Panc1 (cell line): Measurements from ENCODE around the gene ADGRV1. TPM values are rescaled to one million over a fixed set of nuclear protein-coding genes. Genes with fewer than 3 reads are reported as not detected.

Experiments
- ATAC-seq: fragments of 200-7000 bp; cut with Tn5 transposase; 2 replicates; pipeline ENCODE4 v1.9.1; 2020; ENCODE audit warnings: mild to moderate bottlenecking, moderate library complexity
- BruUV-seq: library from RNA; stranded (reverse); fragments of 400-500 nt; replicated peaks from 2 replicates; lab custom pipeline; 2021; lab: Mats Ljungman, UMichigan
- CTCF ChIA-PET: fragments of 300-600 bp; sonication (Branson Sonifier 250); formaldehyde crosslinking; loops from one replicate; lab custom pipeline; 2022; ENCODE audit warnings: antibody characterized with exemption; lab: Charles Lee
- POLR2A ChIA-PET: fragments of 300-600 bp; sonication (Branson Sonifier 250); formaldehyde crosslinking; loops from one replicate; lab custom pipeline; 2022; ENCODE audit warnings: antibody characterized with exemption; lab: Charles Lee
- DNase-seq: peaks from one replicate; pipeline ENCODE4 v3.0.0-alpha.2; 2010; ENCODE audit warnings: low read depth, low spot score
- H3K27ac ChIP-seq: 2 replicates; pipeline ENCODE4 v1.5.1; 2011; ENCODE audit warnings: mild to moderate bottlenecking, low read length, inconsistent platforms
- H3K27me3 ChIP-seq: fragments of 200-500 bp; sonication (Bioruptor generic); 2 replicates; pipeline ENCODE4 v1.6.0; 2014; ENCODE audit warnings: low read length, inconsistent platforms; ENCODE audit not compliant: control insufficient read depth, insufficient read depth
- H3K36me3 ChIP-seq: fragments of 200-500 bp; sonication (Bioruptor generic); 2 replicates; pipeline ENCODE4 v1.5.1; 2014; ENCODE audit warnings: inconsistent platforms, mild to moderate bottlenecking, low read length, moderate library complexity; ENCODE audit not compliant: control insufficient read depth, insufficient read depth
- H3K4me1 ChIP-seq: 2 replicates; pipeline ENCODE4 v1.5.1; 2011; ENCODE audit warnings: inconsistent platforms, mild to moderate bottlenecking, low read length, moderate library complexity; ENCODE audit not compliant: control insufficient read depth, insufficient read depth
- H3K4me3 ChIP-seq, 2 experiments: 2 replicates each; pipeline ENCODE4 v1.5.1; 2011 to 2012; ENCODE audit warnings: low read depth in 2 of 2, low read length in 2 of 2, mild to moderate bottlenecking in 2 of 2, inconsistent platforms in 1 of 2, moderate library complexity in 1 of 2
- H3K9me3 ChIP-seq: fragments of 200-500 bp; sonication (Bioruptor generic); 2 replicates; pipeline ENCODE4 v1.5.1; 2014; ENCODE audit warnings: low read depth, mild to moderate bottlenecking, inconsistent platforms, low read length, moderate library complexity; ENCODE audit not compliant: control insufficient read depth, insufficient read depth
- CTCF ChIP-seq: fragments of 450-650 bp; IDR thresholded peaks from 2 replicates; pipeline ENCODE4 v1.5.1; 2017; ENCODE audit warnings: mild to moderate bottlenecking
- POLR2AphosphoS5 ChIP-seq: IDR thresholded peaks from 2 replicates; pipeline ENCODE4 v1.6.1; 2012; ENCODE audit warnings: mild to moderate bottlenecking, low read depth, low read length, moderate library complexity
- REST ChIP-seq, 2 experiments: IDR thresholded peaks; 2 replicates each; pipeline ENCODE4 v1.6.1; 2011 to 2012; ENCODE audit warnings: low read depth in 2 of 2, control low read depth in 1 of 2, low read length in 1 of 2, mild to moderate bottlenecking in 1 of 2, moderate library complexity in 1 of 2; ENCODE audit not compliant: insufficient read depth in 1 of 2
- SIN3A ChIP-seq: IDR thresholded peaks from 2 replicates; pipeline ENCODE4 v1.6.1; 2012; ENCODE audit warnings: low read depth, mild to moderate bottlenecking, low read length, moderate library complexity, borderline replicate concordance; ENCODE audit not compliant: insufficient read depth
- TCF7L2 ChIP-seq: IDR thresholded peaks from 2 replicates; pipeline ENCODE4 v1.6.1; 2011; ENCODE audit warnings: mild to moderate bottlenecking, low read depth, low read length, inconsistent platforms
- in situ Hi-C: cut with HindIII; loops from 2 replicates; pipeline ENCODE4 v1.10.0; 2016; ENCODE audit warnings: low sequenced_read_pairs, low pct_unique_long_range_greater_than_20kb
- intact Hi-C: fragments of 100-400 bp; cut with micrococcal nuclease; formaldehyde crosslinking; loops from one replicate; pipeline ENCODE4 v1.10.0; 2022; ENCODE audit not compliant: unreplicated experiment
- total RNA-seq: library from RNA; stranded (reverse); gene quantifications from one replicate; pipeline ENCODE4 v1.2.1, GENCODE V29; 2021; ENCODE audit not compliant: unreplicated experiment

Gene ADGRV1
- total RNA-seq, 1 experiment from 2014 or later, result 0.49 TPM

- in situ Hi-C loops, result no loop called here
- intact Hi-C loops, result no loop called here
- Histone ChIP-seq H3K27me3 (no peaks in the 10 kb centered on the region), H3K9me3 (no peaks in the 10 kb centered on the region), H3K36me3 (no peaks in the 10 kb centered on the region), H3K4me3 (no peak overlapping the region), H3K4me1 (no peaks in the 10 kb centered on the region), H3K27ac (no peak overlapping the region)
- DNase-seq, result no peak
- ChIA-PET POLR2A (no interaction called here), CTCF (interaction anchor here (0.6 kb wide), 1 partner anchor 103 kb away, joined by 4 read pairs; no protein-coding TSS in a partner anchor)
- ATAC-seq, result no peak
- no TSS peak for BruUV-seq
- TF ChIP-seq TCF7L2, result no peak
Measured at GRCh38 chr5:90991201-90991600, 432.6 kb downstream of the ADGRV1 start.

- BruUV-seq, result no TSS peak
- POLR2A ChIA-PET, result interaction anchor here (0.6 kb wide), 1 partner anchor 104 kb away, joined by 4 read pairs; no protein-coding TSS in a partner anchor
- Histone ChIP-seq H3K4me3 (no peak overlapping the region), H3K9me3 (no peaks in the 10 kb centered on the region), H3K27ac (no peak overlapping the region), H3K4me1 (no peaks in the 10 kb centered on the region), H3K36me3 (no peaks in the 10 kb centered on the region), H3K27me3 (no peaks in the 10 kb centered on the region)
- in situ Hi-C loops, result no loop called here
- CTCF ChIA-PET, result no interaction called here
- no peak for DNase-seq
- intact Hi-C loops, result no loop called here
- ATAC-seq, result no peak
- no peak for TF ChIP-seq CTCF
- no peak for TF ChIP-seq POLR2AphosphoS5
- TF ChIP-seq TCF7L2, result no peak
- TF ChIP-seq SIN3A, result no peak
- no peak for TF ChIP-seq REST (IDR thresholded peaks at IDR 0.05; ENCODE audit: insufficient read depth in 1 of 2, low read depth in 2 of 2, low read length in 1 of 2)
Measured at GRCh38 chr5:90994796-90995195, 436.2 kb downstream of the ADGRV1 start.

GRCh38 chr5:90996089-90996488 is 437.5 kb downstream of the ADGRV1 start:
- no peaks in the 10 kb centered on the region for H3K9me3 ChIP-seq
- CTCF ChIA-PET, result no interaction called here
- no peak overlapping the region for H3K4me3 ChIP-seq
- in situ Hi-C loops, result no loop called here
- POLR2A ChIA-PET, result no interaction called here
- intact Hi-C loops, result no loop called here
- TF ChIP-seq CTCF, result no peak
- TF ChIP-seq REST (IDR thresholded peaks at IDR 0.05; ENCODE audit: insufficient read depth in 1 of 2, low read depth in 2 of 2, low read length in 1 of 2), result no peak
- TF ChIP-seq SIN3A, result no peak
- TF ChIP-seq TCF7L2, result no peak
- TF ChIP-seq POLR2AphosphoS5, result no peak
- DNase-seq (no peak), ATAC-seq (no peak)
- BruUV-seq, result no TSS peak
- no peaks in the 10 kb centered on the region for H3K36me3 ChIP-seq
- H3K27ac ChIP-seq, result no peak overlapping the region
- H3K4me1 ChIP-seq, result no peaks in the 10 kb centered on the region
- H3K27me3 ChIP-seq, result no peaks in the 10 kb centered on the region
